ENCODE data around the gene GLRA2.

Gene GLRA2

GRCh38 chrX:14528629-14529289, 577 bp upstream of the GLRA2 start:
- no peak overlapping the region for H3K9ac ChIP-seq (ENCODE audit: low read length)
- peak overlapping the region; percentile 67 for H3K4me3 ChIP-seq (ENCODE audit: low read length)
- no peaks in the 10 kb centered on the region for H3K9me3 ChIP-seq (ENCODE audit: control insufficient read depth, low read length)
- no peaks in the 10 kb centered on the region for H3K4me1 ChIP-seq (ENCODE audit: control insufficient read depth, insufficient read depth, low read length)
- peaks cover 8% of the 10 kb centered on the region for H3K27me3 ChIP-seq (replicated peaks; ENCODE audit: control insufficient read depth, insufficient read depth, low read length)
- no peaks in the 10 kb centered on the region for H3K36me3 ChIP-seq (ENCODE audit: control insufficient read depth, insufficient read depth, low read length, severe bottlenecking)
- peak; percentile 54 for DNase-seq (ENCODE audit: low read depth)

GRCh38 chrX:14533867-14534266, 4.5 kb downstream of the GLRA2 start:
- Histone ChIP-seq H3K27me3 (replicated peaks; ENCODE audit: control insufficient read depth, insufficient read depth, low read length) (peaks cover 8% of the 10 kb centered on the region), H3K4me3 (ENCODE audit: low read length) (no peak overlapping the region), H3K9me3 (ENCODE audit: control insufficient read depth, low read length) (no peaks in the 10 kb centered on the region), H3K4me1 (ENCODE audit: control insufficient read depth, insufficient read depth, low read length) (no peaks in the 10 kb centered on the region), H3K9ac (ENCODE audit: low read length) (no peak overlapping the region), H3K36me3 (ENCODE audit: control insufficient read depth, insufficient read depth, low read length, severe bottlenecking) (no peaks in the 10 kb centered on the region)
- DNase-seq (ENCODE audit: low read depth): no peak

DNA sequence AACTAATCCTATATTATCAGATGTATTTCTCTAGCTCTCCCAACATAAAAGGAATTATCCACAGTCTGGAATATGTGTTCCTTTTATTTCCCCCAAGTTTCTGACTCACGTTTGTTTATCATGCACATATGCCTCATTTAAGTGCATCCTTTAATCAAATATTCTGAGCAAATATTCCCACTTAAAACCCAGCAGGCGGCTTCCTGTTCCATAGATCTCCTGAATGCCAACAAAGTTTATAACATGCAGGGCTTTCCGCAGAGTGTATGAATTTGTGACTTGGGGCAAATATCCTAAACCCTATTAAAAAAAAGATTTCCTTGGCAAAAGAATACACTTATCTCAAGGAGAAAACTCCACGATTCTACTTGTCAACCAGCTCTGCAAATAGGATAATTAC, 16.9 kb downstream of the GLRA2 start:
- no peak for DNase-seq (ENCODE audit: low read depth)
- Histone ChIP-seq H3K9ac (ENCODE audit: low read length) (no peak overlapping the region), H3K36me3 (ENCODE audit: control insufficient read depth, insufficient read depth, low read length, severe bottlenecking) (no peaks in the 10 kb centered on the region), H3K9me3 (ENCODE audit: control insufficient read depth, low read length) (peaks cover 9% of the 10 kb centered on the region), H3K4me1 (ENCODE audit: control insufficient read depth, insufficient read depth, low read length) (no peaks in the 10 kb centered on the region), H3K4me3 (ENCODE audit: low read length) (no peak overlapping the region), H3K27me3 (replicated peaks; ENCODE audit: control insufficient read depth, insufficient read depth, low read length) (no peaks in the 10 kb centered on the region)

DNA sequence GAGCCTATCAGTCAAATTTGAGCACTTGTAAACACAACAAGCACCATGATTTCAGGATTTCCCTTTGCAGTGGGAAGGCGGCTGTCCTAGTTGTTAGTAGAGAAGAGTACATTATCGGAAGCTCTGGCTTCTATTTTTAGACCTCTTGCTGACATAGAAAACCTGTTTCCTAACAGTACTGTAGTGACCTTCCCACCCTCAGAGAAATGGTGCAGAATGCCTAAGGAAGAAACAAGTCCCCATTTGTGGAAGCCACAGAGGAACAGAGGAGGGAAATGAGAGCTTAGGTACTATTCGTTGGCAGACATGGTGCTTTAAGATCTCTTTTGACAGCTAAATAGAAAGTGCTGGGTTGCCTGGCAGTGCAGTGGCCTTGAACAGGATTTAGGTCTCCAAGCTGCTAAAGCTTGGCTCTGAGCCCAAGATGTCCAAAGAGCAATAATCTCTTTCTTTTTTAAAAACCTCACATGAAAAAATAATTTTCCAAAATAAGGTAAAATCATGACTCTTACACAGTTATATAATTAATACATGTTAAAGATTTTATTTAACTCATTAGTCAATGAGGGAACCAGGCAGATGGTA, 24.9 kb downstream of the GLRA2 start:
- peaks cover 4% of the 10 kb centered on the region for H3K9me3 ChIP-seq (ENCODE audit: control insufficient read depth, low read length)
- no peak overlapping the region for H3K9ac ChIP-seq (ENCODE audit: low read length)
- DNase-seq (ENCODE audit: low read depth): no peak

GRCh38 chrX:14564058-14564457, 34.7 kb downstream of the GLRA2 start:
- H3K27me3 ChIP-seq (replicated peaks; ENCODE audit: control insufficient read depth, insufficient read depth, low read length): no peaks in the 10 kb centered on the region
- no peaks in the 10 kb centered on the region for H3K4me1 ChIP-seq (ENCODE audit: control insufficient read depth, insufficient read depth, low read length)
- no peaks in the 10 kb centered on the region for H3K36me3 ChIP-seq (ENCODE audit: control insufficient read depth, insufficient read depth, low read length, severe bottlenecking)
- peaks cover 42% of the 10 kb centered on the region for H3K9me3 ChIP-seq (ENCODE audit: control insufficient read depth, low read length)
- H3K4me3 ChIP-seq (ENCODE audit: low read length): no peak overlapping the region
- no peak for DNase-seq (ENCODE audit: low read depth)
- H3K9ac ChIP-seq (ENCODE audit: low read length): no peak overlapping the region

More for the DNA sequence above, 24.9 kb downstream of the GLRA2 start:
- Histone ChIP-seq H3K4me1 (ENCODE audit: control insufficient read depth, insufficient read depth, low read length) (no peaks in the 10 kb centered on the region), H3K36me3 (ENCODE audit: control insufficient read depth, insufficient read depth, low read length, severe bottlenecking) (no peaks in the 10 kb centered on the region), H3K4me3 (ENCODE audit: low read length) (no peak overlapping the region), H3K27me3 (replicated peaks; ENCODE audit: control insufficient read depth, insufficient read depth, low read length) (peaks cover 13% of the 10 kb centered on the region)

DNA sequence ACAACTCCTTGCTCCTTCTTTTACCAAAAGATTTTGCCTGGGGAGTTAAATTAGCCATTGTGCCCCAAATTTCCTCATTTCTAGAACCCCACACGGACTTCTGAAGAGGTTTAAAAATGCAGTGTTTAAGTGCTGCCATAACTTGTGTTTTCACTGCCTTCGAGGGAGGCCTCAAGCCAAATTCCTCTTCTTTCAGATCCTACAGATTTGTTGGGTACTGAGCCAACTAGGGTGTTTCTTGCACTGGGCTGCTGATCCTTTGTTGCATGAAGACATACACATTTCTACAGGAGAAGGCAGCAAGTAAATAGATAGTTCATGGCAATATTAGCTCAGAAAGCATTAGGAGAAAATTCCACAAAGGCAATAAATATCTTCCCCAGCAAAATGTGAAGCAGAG, 43.8 kb downstream of the GLRA2 start:
- Histone ChIP-seq H3K4me3 (ENCODE audit: low read length) (no peak overlapping the region), H3K4me1 (ENCODE audit: control insufficient read depth, insufficient read depth, low read length) (no peaks in the 10 kb centered on the region), H3K36me3 (ENCODE audit: control insufficient read depth, insufficient read depth, low read length, severe bottlenecking) (no peaks in the 10 kb centered on the region), H3K9ac (ENCODE audit: low read length) (no peak overlapping the region), H3K27me3 (replicated peaks; ENCODE audit: control insufficient read depth, insufficient read depth, low read length) (no peaks in the 10 kb centered on the region), H3K9me3 (ENCODE audit: control insufficient read depth, low read length) (no peaks in the 10 kb centered on the region)
- DNase-seq (ENCODE audit: low read depth): peak; percentile 1

GRCh38 chrX:14581081-14581480, 51.7 kb downstream of the GLRA2 start:
- Histone ChIP-seq H3K4me1 (ENCODE audit: control insufficient read depth, insufficient read depth, low read length) (no peaks in the 10 kb centered on the region), H3K4me3 (ENCODE audit: low read length) (no peak overlapping the region), H3K27me3 (replicated peaks; ENCODE audit: control insufficient read depth, insufficient read depth, low read length) (no peaks in the 10 kb centered on the region), H3K36me3 (ENCODE audit: control insufficient read depth, insufficient read depth, low read length, severe bottlenecking) (no peaks in the 10 kb centered on the region), H3K9me3 (ENCODE audit: control insufficient read depth, low read length) (no peaks in the 10 kb centered on the region), H3K9ac (ENCODE audit: low read length) (no peak overlapping the region)
- DNase-seq (ENCODE audit: low read depth): no peak

DNA sequence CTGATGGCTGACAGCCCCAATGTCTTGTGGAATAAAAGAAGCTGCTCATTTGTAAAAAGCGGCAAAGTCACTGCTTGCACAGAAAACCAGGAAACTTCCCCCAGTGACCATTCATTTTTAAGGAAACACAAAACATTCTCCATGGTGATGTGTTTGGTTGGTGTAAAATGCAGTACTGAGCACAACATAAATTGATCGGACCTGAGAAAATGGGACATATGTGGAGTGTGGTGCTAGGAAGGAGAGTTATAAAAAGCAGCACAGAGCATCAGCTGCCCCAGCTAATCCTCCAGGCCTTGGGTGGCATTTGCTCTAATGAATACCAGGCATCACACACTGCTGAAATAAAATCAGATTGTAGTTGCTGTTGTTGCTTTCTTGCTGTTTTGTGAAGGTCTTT, 55.2 kb downstream of the GLRA2 start:
- Histone ChIP-seq H3K9ac (ENCODE audit: low read length) (no peak overlapping the region), H3K9me3 (ENCODE audit: control insufficient read depth, low read length) (peaks cover 9% of the 10 kb centered on the region), H3K4me3 (ENCODE audit: low read length) (no peak overlapping the region), H3K4me1 (ENCODE audit: control insufficient read depth, insufficient read depth, low read length) (no peaks in the 10 kb centered on the region), H3K36me3 (ENCODE audit: control insufficient read depth, insufficient read depth, low read length, severe bottlenecking) (no peaks in the 10 kb centered on the region), H3K27me3 (replicated peaks; ENCODE audit: control insufficient read depth, insufficient read depth, low read length) (no peaks in the 10 kb centered on the region)
- DNase-seq (ENCODE audit: low read depth): no peak

DNA sequence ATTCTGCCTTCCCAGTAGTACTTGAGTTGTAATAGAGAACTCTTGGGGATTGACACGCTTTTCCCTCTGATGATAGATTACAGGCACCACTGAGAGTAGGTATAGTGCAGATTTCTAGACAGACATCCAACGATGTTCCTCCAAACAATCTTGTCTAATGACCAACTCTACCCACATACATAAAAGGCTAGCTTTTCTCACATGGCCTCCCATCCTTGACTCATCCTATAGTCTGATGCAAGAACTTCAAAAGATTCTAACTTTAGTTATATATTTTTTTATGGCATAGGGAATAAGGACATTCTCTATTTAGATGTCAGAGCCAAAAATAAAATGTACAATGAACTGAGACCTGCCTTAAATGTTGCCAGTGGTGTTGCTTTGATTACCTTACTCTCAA, 60.9 kb downstream of the GLRA2 start:
- no peak for DNase-seq (ENCODE audit: low read depth)
- H3K9ac ChIP-seq (ENCODE audit: low read length): no peak overlapping the region
- H3K4me3 ChIP-seq (ENCODE audit: low read length): no peak overlapping the region
- H3K36me3 ChIP-seq (ENCODE audit: control insufficient read depth, insufficient read depth, low read length, severe bottlenecking): no peaks in the 10 kb centered on the region
- H3K27me3 ChIP-seq (replicated peaks; ENCODE audit: control insufficient read depth, insufficient read depth, low read length): no peaks in the 10 kb centered on the region
- H3K9me3 ChIP-seq (ENCODE audit: control insufficient read depth, low read length): peaks cover 9% of the 10 kb centered on the region
- no peaks in the 10 kb centered on the region for H3K4me1 ChIP-seq (ENCODE audit: control insufficient read depth, insufficient read depth, low read length)

DNA sequence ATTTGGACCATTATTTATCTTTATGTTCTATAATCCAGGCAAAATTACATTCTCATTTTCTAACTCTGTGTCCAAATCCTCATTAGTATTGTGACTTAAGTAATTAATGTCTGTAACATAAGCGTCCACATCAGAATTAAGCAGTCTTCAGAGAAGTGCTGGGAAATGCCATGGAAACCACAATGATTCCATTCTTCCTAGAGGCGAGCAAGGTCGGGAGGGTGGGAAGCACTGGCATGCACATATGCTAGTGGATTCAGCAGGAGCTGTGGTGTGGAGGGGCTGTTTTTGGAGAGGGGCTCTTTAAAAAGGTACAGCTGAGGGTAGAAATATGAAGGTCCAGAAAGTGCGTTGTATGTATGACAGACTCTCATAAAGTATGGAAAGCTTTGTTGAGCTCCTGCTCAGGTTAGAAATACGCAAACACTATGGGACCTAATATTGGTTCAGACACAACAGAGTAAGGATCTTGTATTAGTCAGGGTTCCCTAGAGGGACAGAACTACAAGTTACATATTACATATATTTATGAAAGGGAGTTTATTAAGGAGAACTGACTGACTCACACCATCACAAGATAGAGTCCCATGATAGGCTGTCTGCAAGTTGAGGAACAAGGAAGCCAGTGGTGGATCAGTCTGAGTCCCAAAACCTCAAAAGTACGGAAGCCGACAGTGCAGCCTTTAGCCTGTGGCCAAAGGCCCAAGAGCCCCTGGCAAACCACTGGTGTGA, 61.5 kb downstream of the GLRA2 start:
- no peaks in the 10 kb centered on the region for H3K4me1 ChIP-seq (ENCODE audit: control insufficient read depth, insufficient read depth, low read length)
- H3K4me3 ChIP-seq (ENCODE audit: low read length): no peak overlapping the region
- DNase-seq (ENCODE audit: low read depth): no peak
- H3K9me3 ChIP-seq (ENCODE audit: control insufficient read depth, low read length): peaks cover 9% of the 10 kb centered on the region
- no peaks in the 10 kb centered on the region for H3K36me3 ChIP-seq (ENCODE audit: control insufficient read depth, insufficient read depth, low read length, severe bottlenecking)
- no peaks in the 10 kb centered on the region for H3K27me3 ChIP-seq (replicated peaks; ENCODE audit: control insufficient read depth, insufficient read depth, low read length)
- no peak overlapping the region for H3K9ac ChIP-seq (ENCODE audit: low read length)

- H3K4me1 ChIP-seq (ENCODE audit: control insufficient read depth, insufficient read depth, low read length): no peaks in the 10 kb centered on the region
- H3K36me3 ChIP-seq (ENCODE audit: control insufficient read depth, insufficient read depth, low read length, severe bottlenecking): no peaks in the 10 kb centered on the region
- no peak overlapping the region for H3K4me3 ChIP-seq (ENCODE audit: low read length)
- H3K9ac ChIP-seq (ENCODE audit: low read length): no peak overlapping the region
- H3K27me3 ChIP-seq (replicated peaks; ENCODE audit: control insufficient read depth, insufficient read depth, low read length): no peaks in the 10 kb centered on the region
- DNase-seq (ENCODE audit: low read depth): no peak
- peaks cover 8% of the 10 kb centered on the region for H3K9me3 ChIP-seq (ENCODE audit: control insufficient read depth, low read length)
Measured at GRCh38 chrX:14591976-14592375, 62.6 kb downstream of the GLRA2 start.
